BLaER1 treated with 17β-estradiol and CSF1 and Interleukin-3, amounts not matched to agents 10 nM and 100 nM (cell line): ENCODE data around the gene KIF20A.
"Not testable (repeated sequence)": the region's sequence is repeated elsewhere in the genome, so short reads cannot be mapped to it uniquely, and the experiment has no call there.

Source experiments
- H3K27ac ChIP-seq, 11 experiments: shearing (Covaris generic); formaldehyde crosslinking; 2 replicates each; pipeline ENCODE4 v1.8.1; 2022
- H3K27me3 ChIP-seq, 11 experiments: shearing (Covaris generic); formaldehyde crosslinking; 2 replicates each; pipeline ENCODE4 v1.8.1; 2022
- H3K36me3 ChIP-seq, 11 experiments: shearing (Covaris generic); formaldehyde crosslinking; 2 replicates each; pipeline ENCODE4 v1.8.1; 2022
- H3K4me1 ChIP-seq, 10 experiments: shearing (Covaris generic); formaldehyde crosslinking; 2 replicates each; pipeline ENCODE4 v1.8.1; 2022
- H3K4me2 ChIP-seq, 11 experiments: shearing (Covaris generic); formaldehyde crosslinking; 2 replicates each; pipeline ENCODE4 v1.8.1; 2022
- H3K4me3 ChIP-seq, 10 experiments: shearing (Covaris generic); formaldehyde crosslinking; 2 replicates each; pipeline ENCODE4 v1.8.1; 2022
- H3K9ac ChIP-seq, 11 experiments: shearing (Covaris generic); formaldehyde crosslinking; 2 replicates each; pipeline ENCODE4 v1.8.1; 2022
- H3K9me3 ChIP-seq, 11 experiments: shearing (Covaris generic); formaldehyde crosslinking; replicated peaks in 1 of 11; 2 replicates each; pipeline ENCODE4 v1.8.1; 2022
- H4K20me1 ChIP-seq, 11 experiments: shearing (Covaris generic); formaldehyde crosslinking; 2 replicates each; pipeline ENCODE4 v1.8.1; 2022
- Cebpa-rat ChIP-seq, 11 experiments: shearing (Covaris generic); IDR thresholded peaks; 2 replicates each; pipeline ENCODE4 v1.8.1; 2022

The KIF20A gene

DNA sequence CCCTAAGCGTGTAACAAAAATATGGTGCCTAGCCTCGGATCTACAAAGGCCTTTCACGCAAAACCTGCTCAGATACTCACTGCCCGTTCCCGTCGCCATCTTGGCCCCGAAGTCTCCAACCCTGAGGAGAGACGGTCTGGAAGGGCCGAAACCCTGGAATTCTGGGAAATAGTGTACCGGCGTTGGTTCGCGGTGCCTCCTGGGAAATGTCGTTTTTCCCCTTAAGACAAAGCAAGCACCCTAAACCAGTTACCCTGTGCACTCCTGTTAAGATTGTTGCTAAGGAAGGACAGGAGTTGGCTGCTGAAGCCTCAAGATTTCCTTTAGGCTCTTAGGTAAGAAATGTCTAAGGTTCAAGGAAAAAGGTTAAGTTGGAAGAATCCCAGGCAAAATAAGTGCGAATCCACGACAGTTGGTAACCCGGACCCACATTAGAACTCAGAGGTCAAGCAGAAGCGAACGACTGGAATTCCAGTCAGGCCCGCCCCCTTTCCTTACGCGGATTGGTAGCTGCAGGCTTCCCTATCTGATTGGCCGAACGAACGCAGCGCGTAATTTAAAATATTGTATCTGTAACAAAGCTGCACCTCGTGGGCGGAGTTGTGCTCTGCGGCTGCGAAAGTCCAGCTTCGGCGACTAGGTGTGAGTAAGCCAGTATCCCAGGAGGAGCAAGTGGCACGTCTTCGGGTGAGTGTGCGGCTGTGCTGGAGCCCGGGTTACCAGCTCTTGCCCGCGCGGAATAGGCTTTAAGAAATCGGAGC, at the start of gene KIF20A, which contains the start of gene BRD8:
TSS of gene KIF20A (plus strand) at position 597 of the 761 bp plus-strand sequence. CDS start 569 bp downstream, outside the sequence.
TSS of gene BRD8 (minus strand) at position 115 of the 761 bp plus-strand sequence. CDS start at position 99, 16 bp downstream.
- no peak for TF ChIP-seq Cebpa-rat (IDR thresholded peaks at IDR 0.05)
- no peaks in the 10 kb centered on the region for H3K9me3 ChIP-seq
- peak within 1 kb of the TSS; percentile 88 to 98 (median 94) for H3K4me2 ChIP-seq
- no peaks in the 10 kb centered on the region for H3K27me3 ChIP-seq
- peak within 1 kb of the TSS; percentile 81 to 99 (median 86) for H3K4me3 ChIP-seq
- H3K4me1 ChIP-seq = peaks cover 26 to 39% (median 35%) of the 10 kb centered on the region in 10 experiments
- H3K36me3 ChIP-seq = peaks cover 53 to 70% (median 66%) of the 10 kb centered on the region in 11 experiments
- H4K20me1 ChIP-seq = peaks cover 0 to 57% (median 37%) of the 10 kb centered on the region in 11 experiments; a peak in 18 of 22 replicates
- peak within 1 kb of the TSS; percentile 86 to 95 (median 91) for H3K9ac ChIP-seq
- peak within 1 kb of the TSS; percentile 71 to 96 (median 92) for H3K27ac ChIP-seq

- peaks cover 0 to 11% (median 4%) of the 10 kb centered on the region in 10 experiments; a peak in 5 of 20 replicates for H3K4me1 ChIP-seq
- no peak for TF ChIP-seq Cebpa-rat (IDR thresholded peaks at IDR 0.05)
- H3K4me3 ChIP-seq = no peak overlapping the region
- no peaks in the 10 kb centered on the region for H4K20me1 ChIP-seq
- no peaks in the 10 kb centered on the region for H3K9me3 ChIP-seq
- H3K36me3 ChIP-seq = no peaks in the 10 kb centered on the region
- H3K4me2 ChIP-seq = no peak overlapping the region
- H3K27ac ChIP-seq = no peak overlapping the region
- no peaks in the 10 kb centered on the region for H3K27me3 ChIP-seq
- H3K9ac ChIP-seq = no peak overlapping the region
Observed at GRCh38 chr5:138129347-138129746, 49.6 kb upstream of the KIF20A start.

GRCh38 chr5:138132543-138132942, 46.4 kb upstream of the KIF20A start:
- no peaks in the 10 kb centered on the region for H3K36me3 ChIP-seq
- H3K9ac ChIP-seq = no peak overlapping the region
- no peak overlapping the region for H3K4me2 ChIP-seq
- no peaks in the 10 kb centered on the region for H3K9me3 ChIP-seq
- no peak for TF ChIP-seq Cebpa-rat (IDR thresholded peaks at IDR 0.05)
- 0 out of 22 replicates have a peak, but pooled peaks cover 0 to under 1% (median 0%) of the 10 kb centered on the region in 11 experiments for H3K27me3 ChIP-seq
- H4K20me1 ChIP-seq = no peaks in the 10 kb centered on the region
- H3K27ac ChIP-seq = no peak overlapping the region
- no peak overlapping the region for H3K4me3 ChIP-seq
- H3K4me1 ChIP-seq = peaks cover 0 to 11% (median 4%) of the 10 kb centered on the region in 10 experiments; a peak in 5 of 20 replicates

GRCh38 chr5:138138949-138139780, 39.7 kb upstream of the KIF20A start, which contains the start of gene NME5:
NME5 (minus strand) TSS chr5:138139428; CDS start chr5:138138780, 648 bp downstream.
- TF ChIP-seq Cebpa-rat (IDR thresholded peaks at IDR 0.05) = no peak
- Histone ChIP-seq H3K27me3 (peaks cover 0 to 43% (median 0%) of the 10 kb centered on the region in 11 experiments; a peak in 5 of 22 replicates), H3K4me3 (peak within 1 kb of the TSS; percentile 28 to 61 (median 50); a peak in 19 of 20 replicates), H3K9ac (peak within 1 kb of the TSS in 2 of 11 experiments; percentile 20 to 57; a peak in 2 of 22 replicates), H3K36me3 (peaks cover 0 to 7% (median 0%) of the 10 kb centered on the region in 11 experiments; a peak in 1 of 22 replicates), H3K9me3 (peaks cover 0 to 12% (median 10%) of the 10 kb centered on the region in 11 experiments; a peak in 12 of 22 replicates), H4K20me1 (no peaks in the 10 kb centered on the region), H3K27ac (no peak within 1 kb of the TSS), H3K4me1 (peaks cover 9 to 19% (median 12%) of the 10 kb centered on the region in 10 experiments; a peak in 19 of 20 replicates), H3K4me2 (peak within 1 kb of the TSS; percentile 61 to 90 (median 84))

DNA sequence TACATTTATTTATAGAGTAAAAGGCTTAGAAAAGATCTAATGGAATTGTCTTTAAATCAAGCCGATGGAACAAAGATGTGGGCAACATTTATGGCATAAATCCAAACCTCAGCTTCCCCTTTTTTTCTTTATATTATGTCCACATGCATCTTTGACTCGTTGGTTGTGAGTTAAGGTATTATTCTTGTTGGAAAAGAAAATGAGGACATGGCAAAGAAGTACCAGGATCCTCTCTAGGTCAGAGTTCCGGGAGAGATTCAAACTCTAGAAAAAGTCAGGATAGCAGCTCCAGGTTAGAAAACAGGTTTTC, 39.2 kb upstream of the KIF20A start:
- Histone ChIP-seq H3K36me3 (peaks cover 0 to 7% (median 0%) of the 10 kb centered on the region in 11 experiments; a peak in 1 of 22 replicates), H3K4me2 (peak overlapping the region; percentile 61 to 90 (median 84)), H3K27ac (no peak overlapping the region), H3K4me3 (peak overlapping the region in 2 of 10 experiments; percentile 50 to 61; a peak in 2 of 20 replicates), H3K9ac (no peak overlapping the region), H3K27me3 (peaks cover 0 to 43% (median 0%) of the 10 kb centered on the region in 11 experiments; a peak in 5 of 22 replicates), H3K4me1 (peaks cover 9 to 19% (median 12%) of the 10 kb centered on the region in 10 experiments; a peak in 19 of 20 replicates), H4K20me1 (no peaks in the 10 kb centered on the region), H3K9me3 (peaks cover 0 to 12% (median 10%) of the 10 kb centered on the region in 11 experiments; a peak in 12 of 22 replicates)
- no peak for TF ChIP-seq Cebpa-rat (IDR thresholded peaks at IDR 0.05)

DNA sequence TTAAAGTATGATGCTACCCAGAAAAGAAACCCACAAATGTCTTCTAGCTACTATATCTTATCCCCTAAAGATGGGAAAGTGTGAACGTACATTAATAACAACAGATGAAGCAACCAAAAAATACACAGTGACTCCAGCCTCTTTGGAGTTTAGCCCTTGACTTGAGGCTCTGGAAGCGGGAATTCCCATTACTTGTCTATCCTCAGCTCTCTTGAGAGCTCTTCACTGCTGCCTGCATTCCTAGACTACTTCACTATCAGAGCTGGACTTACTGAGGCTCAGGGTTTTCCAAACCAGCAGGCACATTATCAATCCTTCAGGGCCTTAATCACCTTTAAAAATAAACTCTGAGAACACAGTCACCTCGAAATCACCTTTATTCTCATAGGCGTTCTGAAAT, 38.6 kb upstream of the KIF20A start:
- Histone ChIP-seq H3K9me3 (peaks cover 0 to 12% (median 10%) of the 10 kb centered on the region in 11 experiments; a peak in 12 of 22 replicates), H3K9ac (no peak overlapping the region), H4K20me1 (no peaks in the 10 kb centered on the region), H3K27ac (no peak overlapping the region), H3K36me3 (peaks cover 0 to 7% (median 0%) of the 10 kb centered on the region in 11 experiments; a peak in 1 of 22 replicates), H3K4me2 (peak overlapping the region in 4 of 11 experiments; percentile 61 to 90 (median 79); a peak in 3 of 22 replicates), H3K4me1 (peaks cover 9 to 19% (median 12%) of the 10 kb centered on the region in 10 experiments; a peak in 19 of 20 replicates), H3K4me3 (no peak overlapping the region), H3K27me3 (peaks cover 0 to 43% (median 0%) of the 10 kb centered on the region in 11 experiments; a peak in 5 of 22 replicates)
- TF ChIP-seq Cebpa-rat (IDR thresholded peaks at IDR 0.05) = no peak

- peaks cover 0 to 12% (median 10%) of the 10 kb centered on the region in 11 experiments; a peak in 12 of 22 replicates for H3K9me3 ChIP-seq
- peaks cover 0 to 7% (median 0%) of the 10 kb centered on the region in 11 experiments; a peak in 1 of 22 replicates for H3K36me3 ChIP-seq
- no peak overlapping the region for H3K27ac ChIP-seq
- TF ChIP-seq Cebpa-rat (IDR thresholded peaks at IDR 0.05) = no peak
- H3K27me3 ChIP-seq = peaks cover 0 to 43% (median 0%) of the 10 kb centered on the region in 11 experiments; a peak in 5 of 22 replicates
- no peak overlapping the region for H3K9ac ChIP-seq
- no peaks in the 10 kb centered on the region for H4K20me1 ChIP-seq
- H3K4me1 ChIP-seq = peaks cover 9 to 19% (median 12%) of the 10 kb centered on the region in 10 experiments; a peak in 19 of 20 replicates
- no peak overlapping the region for H3K4me3 ChIP-seq
- H3K4me2 ChIP-seq = no peak overlapping the region
Observed at GRCh38 chr5:138141734-138142133, 37.2 kb upstream of the KIF20A start.

DNA sequence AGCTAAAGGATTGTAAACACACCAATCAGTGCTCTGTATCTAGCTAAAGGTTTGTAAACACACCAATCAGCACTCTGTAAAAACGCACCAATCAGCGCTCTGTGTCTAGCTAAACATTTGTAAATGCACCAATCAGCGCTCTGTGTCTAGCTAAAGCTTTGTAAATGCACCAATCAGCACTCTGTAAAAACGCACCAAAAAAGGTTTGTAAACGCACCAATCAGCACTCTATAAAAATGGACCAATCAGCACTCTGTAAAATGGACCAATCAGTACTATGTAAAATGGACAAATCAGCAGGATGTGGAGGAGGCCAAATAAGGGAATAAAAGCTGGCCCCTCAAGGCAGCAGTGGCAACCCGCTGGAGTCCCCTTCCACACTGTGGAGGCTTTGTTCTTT, 35.3 kb upstream of the KIF20A start:
- H4K20me1 ChIP-seq, H3K4me3 ChIP-seq, H3K9ac ChIP-seq, H3K27ac ChIP-seq, H3K36me3 ChIP-seq: not testable (repeated sequence)
- peak overlapping the region in 1 of 11 experiments; percentile 15; a peak in 1 of 22 replicates for H3K4me2 ChIP-seq
- H3K9me3 ChIP-seq = peaks cover 0 to 12% (median 10%) of the 10 kb centered on the region in 11 experiments; a peak in 12 of 22 replicates
- peaks cover 10 to 17% (median 13%) of the 10 kb centered on the region in 10 experiments for H3K4me1 ChIP-seq
- peaks cover 0 to 32% (median 0%) of the 10 kb centered on the region in 11 experiments; a peak in 5 of 22 replicates for H3K27me3 ChIP-seq
